OCI-LY1 (cell line): ENCODE results near the gene PRKG1.

Experiments used
- EZH2 ChIP-seq: fragments of 200-600 bp; sonication (generic), shearing (Covaris generic); IDR thresholded peaks from 2 replicates; pipeline ENCODE4 v1.8.0; 2017; ENCODE audit warnings: borderline replicate concordance, mixed run types, mild to moderate bottlenecking, antibody characterized with exemption, low read length, moderate library complexity, mixed read lengths
- TF ChIP-seq, protein P1 (sequence below): fragments of 200-600 bp; sonication (generic), shearing (Covaris generic); IDR thresholded peaks from 2 replicates; pipeline ENCODE4 v1.5.1; 2017; ENCODE audit warnings: mild to moderate bottlenecking, antibody characterized with exemption, low read length, moderate library complexity, mixed read lengths

DNA sequence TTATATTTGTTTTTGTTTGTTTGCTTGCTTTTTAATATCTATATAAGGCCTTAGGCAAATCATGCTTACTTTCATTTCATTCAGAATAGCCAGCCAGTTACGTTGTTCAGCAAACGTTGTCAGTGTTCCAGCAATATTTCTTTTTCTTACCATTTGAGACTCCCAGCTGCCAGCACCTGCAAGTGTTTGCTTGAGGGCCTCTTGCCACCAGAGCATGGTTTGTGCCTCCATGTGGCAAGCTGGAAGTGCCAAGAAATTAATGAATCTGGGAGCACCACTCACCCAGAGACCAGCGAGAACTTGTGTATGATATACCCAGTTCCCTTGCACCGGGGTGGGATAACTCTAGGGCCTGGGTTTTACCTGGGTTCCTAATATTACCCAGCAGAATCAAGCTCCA, 802.2 kb downstream of the PRKG1 start:
- TF ChIP-seq, protein P1, sequence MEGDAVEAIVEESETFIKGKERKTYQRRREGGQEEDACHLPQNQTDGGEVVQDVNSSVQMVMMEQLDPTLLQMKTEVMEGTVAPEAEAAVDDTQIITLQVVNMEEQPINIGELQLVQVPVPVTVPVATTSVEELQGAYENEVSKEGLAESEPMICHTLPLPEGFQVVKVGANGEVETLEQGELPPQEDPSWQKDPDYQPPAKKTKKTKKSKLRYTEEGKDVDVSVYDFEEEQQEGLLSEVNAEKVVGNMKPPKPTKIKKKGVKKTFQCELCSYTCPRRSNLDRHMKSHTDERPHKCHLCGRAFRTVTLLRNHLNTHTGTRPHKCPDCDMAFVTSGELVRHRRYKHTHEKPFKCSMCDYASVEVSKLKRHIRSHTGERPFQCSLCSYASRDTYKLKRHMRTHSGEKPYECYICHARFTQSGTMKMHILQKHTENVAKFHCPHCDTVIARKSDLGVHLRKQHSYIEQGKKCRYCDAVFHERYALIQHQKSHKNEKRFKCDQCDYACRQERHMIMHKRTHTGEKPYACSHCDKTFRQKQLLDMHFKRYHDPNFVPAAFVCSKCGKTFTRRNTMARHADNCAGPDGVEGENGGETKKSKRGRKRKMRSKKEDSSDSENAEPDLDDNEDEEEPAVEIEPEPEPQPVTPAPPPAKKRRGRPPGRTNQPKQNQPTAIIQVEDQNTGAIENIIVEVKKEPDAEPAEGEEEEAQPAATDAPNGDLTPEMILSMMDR = no peak
- TF ChIP-seq EZH2 = no peak
